Fibroblast of pulmonary artery (primary cell): Measurements from ENCODE around the gene L3MBTL3.

Experiments used
- DNase-seq: peaks from one replicate; pipeline ENCODE4 v3.0.0-alpha.2; 2010; ENCODE audit warnings: low read depth
- H3K4me3 ChIP-seq: replicated peaks from 2 replicates; pipeline ENCODE4 v1.5.1; 2011; ENCODE audit warnings: low read depth, mild to moderate bottlenecking, control low read depth, low read length, moderate library complexity
- TF ChIP-seq, protein P1 (sequence below): IDR thresholded peaks from 2 replicates; pipeline ENCODE4 v1.5.1; 2011; ENCODE audit warnings: mild to moderate bottlenecking, control low read depth, low read length, inconsistent platforms; ENCODE audit errors: missing control alignments

L3MBTL3 gene

GRCh38 chr6:130050230-130050629, 31.8 kb downstream of the L3MBTL3 start:
- no peak overlapping the region for H3K4me3 ChIP-seq
- TF ChIP-seq, protein P1, sequence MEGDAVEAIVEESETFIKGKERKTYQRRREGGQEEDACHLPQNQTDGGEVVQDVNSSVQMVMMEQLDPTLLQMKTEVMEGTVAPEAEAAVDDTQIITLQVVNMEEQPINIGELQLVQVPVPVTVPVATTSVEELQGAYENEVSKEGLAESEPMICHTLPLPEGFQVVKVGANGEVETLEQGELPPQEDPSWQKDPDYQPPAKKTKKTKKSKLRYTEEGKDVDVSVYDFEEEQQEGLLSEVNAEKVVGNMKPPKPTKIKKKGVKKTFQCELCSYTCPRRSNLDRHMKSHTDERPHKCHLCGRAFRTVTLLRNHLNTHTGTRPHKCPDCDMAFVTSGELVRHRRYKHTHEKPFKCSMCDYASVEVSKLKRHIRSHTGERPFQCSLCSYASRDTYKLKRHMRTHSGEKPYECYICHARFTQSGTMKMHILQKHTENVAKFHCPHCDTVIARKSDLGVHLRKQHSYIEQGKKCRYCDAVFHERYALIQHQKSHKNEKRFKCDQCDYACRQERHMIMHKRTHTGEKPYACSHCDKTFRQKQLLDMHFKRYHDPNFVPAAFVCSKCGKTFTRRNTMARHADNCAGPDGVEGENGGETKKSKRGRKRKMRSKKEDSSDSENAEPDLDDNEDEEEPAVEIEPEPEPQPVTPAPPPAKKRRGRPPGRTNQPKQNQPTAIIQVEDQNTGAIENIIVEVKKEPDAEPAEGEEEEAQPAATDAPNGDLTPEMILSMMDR, result no peak
- peak; percentile 6 for DNase-seq

DNA sequence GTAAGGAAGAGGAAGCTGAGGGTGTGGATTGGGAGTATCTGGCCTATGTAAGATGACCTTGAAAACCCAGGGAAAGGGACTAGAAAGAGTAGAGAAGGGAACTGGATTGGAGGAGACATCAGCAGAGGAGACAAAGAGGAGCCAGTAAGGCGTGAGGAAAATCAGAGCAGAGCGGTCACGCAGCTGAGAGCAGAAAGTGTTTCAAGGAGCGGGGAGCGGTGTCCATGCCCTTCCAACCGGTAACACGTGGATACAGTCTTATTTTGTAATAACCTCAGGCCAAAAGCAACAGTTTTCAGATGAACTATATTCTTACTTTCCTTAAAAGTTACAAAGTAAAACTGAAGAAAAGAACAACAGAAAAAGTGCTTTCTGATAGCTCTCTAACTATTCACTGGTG, 36.3 kb downstream of the L3MBTL3 start:
- DNase-seq, result no peak
- TF ChIP-seq, protein P1, result no peak
- H3K4me3 ChIP-seq, result no peak overlapping the region

GRCh38 chr6:130055271-130055670, 36.9 kb downstream of the L3MBTL3 start:
- DNase-seq, result no peak
- TF ChIP-seq, protein P1, result no peak
- H3K4me3 ChIP-seq, result no peak overlapping the region

DNA sequence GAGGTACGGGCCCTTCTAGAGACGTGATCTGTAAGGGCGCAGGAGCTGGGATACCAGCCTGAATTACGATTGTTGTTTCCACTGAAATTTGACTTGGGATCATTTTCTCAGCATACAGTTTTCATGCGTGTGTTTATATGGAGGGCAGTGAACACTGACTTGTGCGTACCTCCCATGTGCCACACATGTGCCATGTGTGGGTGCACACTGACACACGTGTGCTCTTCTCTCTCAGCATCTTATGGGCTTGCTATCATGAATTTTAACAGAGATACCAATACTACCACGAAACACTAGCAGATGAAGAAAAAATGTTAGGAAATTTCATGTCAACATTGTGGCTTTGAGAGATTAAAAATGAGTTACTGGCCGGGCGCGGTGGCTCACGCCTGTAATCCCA, 39.1 kb downstream of the L3MBTL3 start:
- DNase-seq, result no peak
- TF ChIP-seq, protein P1, result no peak
- H3K4me3 ChIP-seq, result no peak overlapping the region

GRCh38 chr6:130063806-130064205, 45.4 kb downstream of the L3MBTL3 start:
- no peak overlapping the region for H3K4me3 ChIP-seq
- TF ChIP-seq, protein P1, result no peak
- no peak for DNase-seq

DNA sequence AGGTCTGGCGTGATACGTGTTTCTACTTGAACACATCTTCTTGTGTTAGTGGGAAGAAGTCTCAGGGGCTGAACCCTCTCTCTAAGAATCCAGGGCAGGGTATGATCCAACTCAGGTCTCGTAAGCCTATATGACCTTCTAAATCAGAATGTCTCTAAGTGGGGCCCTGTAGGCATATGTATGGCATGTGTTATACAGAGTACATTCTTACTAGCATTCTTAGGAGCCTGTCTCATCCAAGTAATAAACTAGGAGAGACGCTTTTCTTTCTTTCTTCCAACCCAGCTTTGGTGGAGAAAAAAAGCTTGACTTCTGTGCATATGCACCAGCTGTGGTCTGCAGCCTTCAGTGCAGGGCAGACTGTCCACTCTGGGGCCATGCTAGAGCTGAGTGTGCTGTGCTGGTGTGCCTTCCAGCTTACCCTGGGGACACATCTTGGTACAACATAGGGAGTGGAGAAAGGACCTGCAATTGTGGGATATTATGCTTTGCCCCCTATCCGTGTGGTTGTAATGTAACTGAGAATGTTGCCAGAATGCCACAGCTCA, 47.3 kb downstream of the L3MBTL3 start:
- no peak for DNase-seq
- TF ChIP-seq, protein P1, result no peak
- H3K4me3 ChIP-seq, result no peak overlapping the region

DNA sequence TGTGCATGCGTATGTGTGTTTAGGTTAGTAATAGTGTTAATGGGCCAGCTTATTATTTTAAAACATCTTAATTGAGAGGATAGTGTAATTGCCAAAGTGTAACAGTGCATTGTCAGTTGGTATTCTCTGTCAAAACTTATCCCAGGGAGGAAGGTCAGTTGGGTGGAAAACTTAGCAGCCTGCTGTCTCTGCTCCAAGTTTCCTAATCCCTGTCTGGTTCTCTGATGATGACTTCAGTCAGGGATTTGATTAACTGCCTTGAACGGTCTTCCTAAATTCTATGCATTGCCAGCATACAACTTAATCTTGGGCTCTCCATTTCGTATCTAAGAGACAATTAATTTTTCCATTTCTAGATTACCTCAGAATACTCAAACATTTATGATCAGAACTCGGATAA, 51.1 kb downstream of the L3MBTL3 start:
- TF ChIP-seq, protein P1, result no peak
- no peak overlapping the region for H3K4me3 ChIP-seq
- DNase-seq, result peak; percentile 13
